HG02610 (cell line): ENCODE data around the gene MAPK7.

Experiments used
- ATAC-seq: cut with Tn5 transposase; IDR thresholded peaks from one replicate; pipeline ENCODE4 v1.9.1; 2021; ENCODE audit warnings: mild to moderate bottlenecking, moderate library complexity; ENCODE audit not compliant: unreplicated experiment

Gene MAPK7

GRCh38 chr17:19392303-19392702 lies 14.0 kb downstream of the MAPK7 start:
- ATAC-seq, result no peak

DNA sequence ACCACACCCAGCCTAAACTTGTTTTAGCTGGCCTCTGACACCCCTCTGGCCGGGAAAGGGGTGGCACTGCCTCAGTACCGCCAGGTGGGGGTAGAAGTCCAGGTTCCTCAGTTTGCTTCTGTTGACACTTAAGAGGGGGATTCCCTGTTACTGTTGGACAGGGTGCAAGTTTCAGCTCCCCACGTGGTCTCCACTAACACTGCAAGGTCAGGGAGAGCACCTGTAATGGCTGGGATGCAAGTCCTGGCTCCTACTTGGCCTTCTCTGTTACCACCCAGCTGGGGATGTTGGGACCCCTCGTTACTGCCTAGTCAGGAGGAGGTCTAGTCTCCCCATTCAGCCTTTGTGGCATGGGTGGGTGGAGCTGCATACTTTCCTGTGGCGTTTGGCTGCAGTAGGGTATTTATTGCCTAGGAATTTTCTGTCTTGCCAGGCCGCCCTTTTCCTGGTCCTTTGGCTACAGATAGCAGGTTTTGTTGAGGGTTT lies 19.3 kb downstream of the MAPK7 start:
- ATAC-seq, result no peak

- ATAC-seq, result no peak
These were observed 20.2 kb downstream of the MAPK7 start for GRCh38 chr17:19398301-19399181.

DNA sequence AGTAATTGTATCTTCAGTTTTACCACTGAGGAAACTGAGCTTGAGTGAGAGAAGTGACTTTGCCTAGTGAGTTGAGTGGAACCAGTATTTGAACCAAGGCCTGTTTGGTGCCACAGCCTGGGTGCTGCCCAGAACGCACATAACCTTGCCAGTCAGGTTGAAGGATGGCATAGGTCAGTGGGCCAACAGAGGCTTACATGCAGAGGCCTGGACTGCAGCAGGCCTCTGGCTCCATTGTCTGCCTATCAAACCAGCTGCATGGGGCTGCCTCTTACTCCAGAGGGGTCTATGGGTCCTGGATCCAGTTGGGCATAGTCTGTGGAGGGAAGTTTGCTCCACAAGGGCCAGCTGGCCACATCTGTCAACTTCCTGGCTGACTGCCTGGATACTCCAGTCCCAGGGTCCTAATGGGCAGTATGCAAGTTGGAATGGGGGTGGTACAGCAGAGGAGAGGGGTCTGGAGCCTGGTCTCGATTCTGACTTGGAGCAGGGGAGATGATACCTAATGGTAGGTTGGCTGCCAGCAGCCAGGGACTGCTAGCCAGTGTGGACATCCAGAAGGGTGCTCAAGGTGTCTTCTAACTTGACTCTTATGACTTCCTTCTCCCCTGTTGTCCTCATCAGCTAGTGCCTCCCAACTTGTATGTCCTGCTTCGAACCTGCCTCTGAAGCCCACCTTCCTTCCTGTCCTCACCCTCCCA lies 21.6 kb downstream of the MAPK7 start:
- no peak for ATAC-seq

DNA sequence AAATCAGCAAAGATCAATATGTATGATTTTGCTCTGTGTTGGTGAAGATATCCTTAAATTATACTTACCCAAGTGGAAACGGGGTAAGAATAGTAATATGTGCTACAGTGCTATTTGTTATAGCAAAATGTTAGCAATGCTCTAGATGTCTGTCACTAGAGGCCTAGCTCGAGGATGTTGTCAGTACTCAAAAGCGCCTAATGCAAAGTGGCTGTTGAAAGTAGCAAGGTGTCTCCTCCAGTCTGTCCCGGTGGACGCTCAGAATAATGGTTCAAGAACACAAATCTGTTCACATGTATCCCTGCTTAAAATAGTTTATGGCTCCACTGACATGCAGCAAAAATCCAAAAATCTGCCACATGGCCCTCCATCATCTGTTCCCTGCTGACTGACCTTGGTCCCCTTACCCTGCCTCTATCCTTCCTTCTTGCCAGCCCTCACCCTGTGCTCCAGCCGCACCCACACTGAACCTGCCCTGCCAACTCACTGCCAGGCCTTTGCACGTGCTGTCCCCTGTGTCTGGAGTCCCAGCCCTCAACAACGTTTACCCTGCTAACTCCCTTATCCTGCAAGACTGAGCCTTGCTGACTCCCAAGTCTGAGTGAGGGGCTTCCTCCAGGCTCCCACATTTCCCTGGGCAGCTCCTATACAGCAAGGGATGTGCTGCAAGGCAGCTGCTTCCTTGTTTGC lies 23.2 kb downstream of the MAPK7 start:
- ATAC-seq, result no peak

DNA sequence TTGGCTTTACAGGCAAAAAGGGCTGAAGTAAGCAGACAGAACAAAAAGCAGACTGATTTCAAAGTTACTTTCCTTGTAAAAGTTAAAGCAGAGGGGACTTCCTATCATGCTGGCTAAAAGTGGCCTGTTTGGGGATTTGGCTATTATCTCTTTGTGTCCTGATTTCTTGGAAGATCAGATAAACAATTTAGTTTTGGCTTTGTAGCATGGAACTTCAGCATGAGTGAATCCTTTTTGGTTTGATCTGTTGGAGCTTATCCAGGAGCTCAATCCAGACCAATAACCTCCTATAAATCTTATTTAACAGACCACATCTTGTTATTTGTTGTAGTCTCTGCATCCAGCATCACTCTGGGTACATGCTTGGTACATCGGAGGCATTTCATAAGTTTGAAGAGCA lies 23.9 kb downstream of the MAPK7 start:
- ATAC-seq, result no peak

- no peak for ATAC-seq
These were observed 24.7 kb downstream of the MAPK7 start for GRCh38 chr17:19403021-19403420.

DNA sequence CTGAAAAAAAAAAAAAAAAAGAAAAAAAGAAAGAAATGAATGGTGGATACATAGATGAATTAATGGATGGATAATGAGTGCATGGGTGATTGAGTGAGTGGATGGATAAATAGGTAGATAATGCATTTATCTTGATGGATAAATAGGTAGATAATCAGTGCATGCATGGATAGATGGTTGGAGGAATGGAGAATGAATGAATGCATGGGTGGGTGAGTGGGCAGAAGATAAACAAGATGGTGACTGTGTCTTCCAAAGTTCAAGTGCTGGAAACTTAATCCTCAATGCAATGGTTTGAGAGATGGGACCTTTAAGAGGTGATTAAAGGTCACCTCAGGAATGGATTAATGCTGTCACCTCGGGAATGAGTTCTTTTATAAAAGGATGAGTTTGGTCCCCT lies 26.0 kb downstream of the MAPK7 start:
- no peak for ATAC-seq

DNA sequence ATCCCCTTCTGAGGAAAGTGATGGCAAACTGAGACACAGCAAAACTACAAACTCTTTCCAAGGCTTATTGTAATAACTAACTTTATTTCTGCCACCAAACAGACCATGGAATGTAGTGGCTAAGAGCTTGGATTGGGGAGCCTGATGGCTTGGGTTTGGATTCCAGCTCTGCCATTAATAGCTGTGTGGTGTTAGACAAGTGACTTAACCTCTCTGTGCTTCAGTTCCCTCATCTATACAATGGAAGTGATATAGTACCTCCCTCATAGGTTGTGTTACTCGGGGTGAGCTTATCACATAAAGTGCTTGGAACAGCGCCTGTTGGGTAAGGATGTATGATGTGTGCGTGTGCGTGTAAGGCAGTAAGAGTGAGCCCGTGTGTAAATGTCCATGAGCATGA lies 26.8 kb downstream of the MAPK7 start:
- no peak for ATAC-seq

DNA sequence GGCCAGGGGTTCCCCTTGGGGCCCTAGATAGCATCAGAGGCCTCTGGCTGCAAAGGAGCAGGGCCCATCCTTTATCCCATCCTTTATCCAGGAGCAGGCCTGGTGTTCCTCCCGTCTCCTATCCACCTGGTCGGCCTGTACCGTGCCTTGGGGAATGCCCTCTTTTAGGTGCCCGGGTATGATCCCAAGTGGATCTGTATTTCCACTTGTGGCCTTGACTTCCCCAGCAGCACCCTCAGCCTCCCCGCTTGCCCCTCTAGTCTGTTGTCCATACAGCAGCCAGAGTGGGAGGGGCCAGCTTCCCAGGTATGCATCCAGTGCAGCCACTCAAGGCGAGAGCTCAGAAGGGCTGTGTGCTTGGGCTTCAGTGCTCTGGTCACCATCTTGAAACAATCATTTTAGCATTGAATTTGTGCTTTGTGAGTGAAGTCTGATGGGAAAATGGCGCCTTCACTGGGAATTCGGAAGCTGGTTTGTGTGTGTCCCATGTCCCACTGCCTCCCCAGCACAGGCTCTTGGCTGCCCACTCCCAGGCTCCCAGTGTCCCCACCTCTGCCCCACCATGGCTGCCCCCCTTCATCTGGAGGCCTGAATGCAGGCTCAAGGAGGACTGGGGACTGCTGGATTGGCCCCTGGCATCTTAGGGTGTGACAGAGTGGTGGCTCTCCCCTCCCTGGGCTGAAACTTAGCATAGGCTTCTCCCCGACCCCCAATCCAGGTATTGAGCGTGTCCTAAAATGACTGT lies 29.5 kb downstream of the MAPK7 start:
- ATAC-seq, result no peak

DNA sequence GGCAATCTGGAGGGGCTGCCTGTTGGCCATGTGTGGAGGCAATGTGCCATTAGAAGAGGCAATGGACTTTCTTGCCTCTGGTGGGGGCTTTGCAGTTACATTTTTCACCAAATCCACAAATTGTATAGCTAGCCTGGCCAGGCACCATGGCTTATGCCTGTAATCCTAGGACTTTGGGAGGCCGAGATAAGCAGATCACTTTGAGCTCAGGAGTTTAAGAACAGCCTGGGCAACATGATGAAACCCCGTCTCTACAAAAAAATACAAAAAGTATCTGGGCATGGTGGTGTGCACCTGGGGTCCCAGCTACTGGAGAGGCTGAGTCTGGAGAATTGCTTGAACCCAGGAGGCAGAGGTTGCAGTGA lies 30.0 kb downstream of the MAPK7 start:
- no peak for ATAC-seq

DNA sequence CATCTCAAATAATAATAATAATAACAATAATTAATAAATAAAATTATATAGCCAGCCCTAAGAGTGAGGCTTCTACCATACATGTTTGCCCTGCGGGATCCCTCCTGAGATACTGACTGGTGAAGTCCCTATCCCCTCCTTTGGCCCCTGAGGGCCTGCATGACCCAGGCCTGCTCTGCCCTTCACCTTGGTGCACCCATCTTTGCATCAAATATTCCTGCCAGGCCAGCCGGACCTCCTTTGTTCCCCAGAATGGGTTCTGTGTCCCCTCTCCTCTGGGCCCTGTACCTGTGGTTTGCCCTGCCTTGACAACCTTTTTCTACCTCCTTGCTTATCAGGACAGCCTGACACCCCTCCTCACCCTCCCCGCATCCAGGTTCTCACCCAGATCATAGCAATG lies 30.8 kb downstream of the MAPK7 start:
- no peak for ATAC-seq

- no peak for ATAC-seq
These were observed 31.2 kb downstream of the MAPK7 start for GRCh38 chr17:19409509-19409908.

- no peak for ATAC-seq
These were observed 31.8 kb downstream of the MAPK7 start for GRCh38 chr17:19410091-19410490.

DNA sequence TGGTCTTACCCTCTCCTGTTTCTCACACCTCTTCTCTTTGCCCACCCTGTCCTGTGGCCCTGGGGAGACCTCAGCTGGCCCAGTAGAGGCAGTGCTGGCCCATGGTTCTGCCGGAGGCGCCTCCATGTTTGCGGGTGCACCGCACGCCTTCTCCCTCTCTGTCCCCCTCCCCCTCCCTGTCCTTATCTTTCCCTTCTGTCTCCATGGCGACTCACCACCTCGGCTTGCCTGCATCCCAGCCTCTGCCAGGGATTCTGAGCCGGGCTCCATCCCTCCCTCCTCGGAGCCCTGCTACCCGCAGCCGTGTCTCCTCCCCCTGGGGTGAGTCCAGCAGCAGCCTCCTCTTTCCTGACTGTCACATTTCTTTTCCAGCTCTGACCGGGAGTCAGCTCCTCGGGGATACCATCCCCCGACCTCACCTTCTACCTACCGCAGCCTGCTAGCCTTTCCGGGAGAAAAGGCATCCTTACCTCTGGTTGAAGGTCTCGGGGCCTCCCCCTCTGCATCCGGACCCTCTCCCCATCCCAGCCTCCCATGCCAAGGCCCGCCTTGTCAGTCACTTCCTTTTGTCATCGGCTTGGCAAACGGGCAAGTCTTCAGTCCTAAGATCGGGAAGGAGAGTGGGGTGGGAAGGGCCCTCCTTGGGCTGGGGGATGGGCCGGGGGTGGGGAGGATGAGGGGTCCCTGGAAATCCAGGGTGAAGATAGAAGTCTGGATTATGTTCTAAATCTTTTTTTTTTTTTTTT lies 32.8 kb downstream of the MAPK7 start, which contains the start of gene RNF112:
TSS of gene RNF112 (plus strand) at position 358 of the 746 bp plus-strand sequence. CDS start at position 535, 177 bp downstream.
- no peak for ATAC-seq

DNA sequence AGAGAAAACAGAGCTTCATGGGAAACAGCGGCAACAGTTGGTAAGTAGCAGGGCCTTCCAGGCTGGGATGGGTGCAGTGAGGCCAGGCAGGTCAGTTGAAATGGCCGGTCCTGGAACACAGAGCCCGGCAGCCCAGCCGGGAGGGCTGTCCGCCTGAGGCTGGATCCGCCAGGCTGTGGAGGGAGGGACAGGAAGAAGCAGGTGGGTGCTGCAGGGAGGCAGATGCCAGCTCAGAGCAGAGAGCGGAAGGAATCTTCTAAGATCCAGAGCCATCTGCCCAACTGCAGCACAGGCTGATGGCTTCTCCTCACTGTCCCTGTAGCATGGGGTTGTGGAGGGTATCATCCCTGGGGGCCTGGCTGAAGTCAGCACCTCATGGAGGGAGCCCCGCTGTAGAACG lies 33.3 kb downstream of the MAPK7 start:
- ATAC-seq, result no peak

DNA sequence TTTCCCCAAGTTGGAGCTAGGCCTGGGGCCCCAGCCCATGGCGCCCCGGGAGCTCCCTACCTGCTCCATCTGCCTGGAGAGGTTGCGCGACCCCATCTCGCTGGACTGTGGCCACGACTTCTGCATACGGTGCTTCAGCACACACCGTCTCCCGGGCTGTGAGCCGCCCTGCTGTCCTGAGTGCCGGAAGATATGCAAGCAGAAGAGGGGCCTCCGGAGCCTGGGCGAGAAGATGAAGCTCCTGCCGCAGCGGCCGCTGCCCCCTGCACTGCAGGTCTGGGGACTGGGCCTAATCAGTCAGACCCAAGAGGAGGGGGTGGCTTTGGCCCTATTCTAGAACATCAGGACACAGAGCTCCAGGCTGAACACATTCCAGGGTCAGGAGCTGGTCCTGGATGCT lies 34.2 kb downstream of the MAPK7 start:
- ATAC-seq, result no peak

DNA sequence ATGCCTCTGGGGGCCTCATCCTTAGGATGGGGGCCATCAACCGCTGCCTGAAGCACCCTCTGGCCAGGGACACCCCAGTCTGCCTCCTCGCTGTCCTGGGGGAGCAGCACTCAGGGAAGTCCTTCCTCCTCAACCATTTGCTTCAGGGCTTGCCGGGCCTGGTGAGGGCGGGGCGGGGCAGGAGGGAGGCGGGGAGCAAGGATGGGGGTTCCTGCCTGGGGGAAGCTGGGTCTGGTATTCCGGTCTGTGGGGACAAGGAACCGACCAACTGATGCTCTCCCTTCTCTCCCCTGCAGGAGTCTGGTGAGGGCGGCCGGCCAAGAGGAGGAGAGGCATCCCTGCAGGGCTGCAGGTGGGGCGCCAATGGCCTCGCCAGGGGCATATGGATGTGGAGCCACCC lies 34.7 kb downstream of the MAPK7 start:
- ATAC-seq, result no peak

- ATAC-seq, result no peak
These were observed 35.5 kb downstream of the MAPK7 start for GRCh38 chr17:19413761-19414160.
